HG02798 (cell line): ENCODE results near the gene DUSP2.

Experiments used
- ATAC-seq: cut with Tn5 transposase; IDR thresholded peaks from one replicate; pipeline ENCODE4 v1.9.1; 2021; ENCODE audit warnings: mild to moderate bottlenecking; ENCODE audit not compliant: unreplicated experiment, poor library complexity

DUSP2 gene

DNA sequence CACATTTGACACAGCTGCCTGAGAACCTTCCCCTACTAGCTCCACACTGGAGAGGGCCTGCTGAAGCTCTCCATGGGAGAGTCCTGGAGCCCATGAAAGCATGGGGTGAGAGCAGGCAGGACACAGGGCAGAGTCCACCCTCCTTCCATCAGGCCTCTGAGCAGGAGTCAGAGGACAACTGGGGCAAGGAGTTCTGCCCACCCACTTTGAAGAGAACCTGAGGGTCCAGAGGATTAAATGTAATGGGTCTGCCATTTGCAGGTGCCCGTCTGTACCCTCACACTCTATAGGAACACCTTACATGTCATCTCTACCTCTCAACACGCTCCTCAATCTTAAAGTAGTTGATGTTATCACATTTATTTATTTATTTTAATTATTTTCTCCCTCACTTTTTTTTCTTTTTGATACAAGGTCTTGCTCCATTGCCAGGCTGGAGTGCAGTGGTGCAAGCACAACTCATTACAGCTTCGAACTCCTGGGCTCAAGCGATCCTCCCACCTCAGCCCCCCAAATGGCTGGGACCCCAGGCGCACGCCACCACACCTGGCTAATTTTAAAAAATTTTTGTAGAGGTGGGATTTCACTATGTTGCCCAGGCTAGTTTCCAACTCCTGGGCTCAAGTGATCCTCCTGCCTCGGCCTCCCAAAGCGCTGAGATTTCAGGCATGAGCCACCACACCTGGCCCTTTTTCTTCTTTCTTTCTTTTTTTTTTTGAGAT lies 39.1 kb downstream of the DUSP2 start:
- ATAC-seq = no peak

DNA sequence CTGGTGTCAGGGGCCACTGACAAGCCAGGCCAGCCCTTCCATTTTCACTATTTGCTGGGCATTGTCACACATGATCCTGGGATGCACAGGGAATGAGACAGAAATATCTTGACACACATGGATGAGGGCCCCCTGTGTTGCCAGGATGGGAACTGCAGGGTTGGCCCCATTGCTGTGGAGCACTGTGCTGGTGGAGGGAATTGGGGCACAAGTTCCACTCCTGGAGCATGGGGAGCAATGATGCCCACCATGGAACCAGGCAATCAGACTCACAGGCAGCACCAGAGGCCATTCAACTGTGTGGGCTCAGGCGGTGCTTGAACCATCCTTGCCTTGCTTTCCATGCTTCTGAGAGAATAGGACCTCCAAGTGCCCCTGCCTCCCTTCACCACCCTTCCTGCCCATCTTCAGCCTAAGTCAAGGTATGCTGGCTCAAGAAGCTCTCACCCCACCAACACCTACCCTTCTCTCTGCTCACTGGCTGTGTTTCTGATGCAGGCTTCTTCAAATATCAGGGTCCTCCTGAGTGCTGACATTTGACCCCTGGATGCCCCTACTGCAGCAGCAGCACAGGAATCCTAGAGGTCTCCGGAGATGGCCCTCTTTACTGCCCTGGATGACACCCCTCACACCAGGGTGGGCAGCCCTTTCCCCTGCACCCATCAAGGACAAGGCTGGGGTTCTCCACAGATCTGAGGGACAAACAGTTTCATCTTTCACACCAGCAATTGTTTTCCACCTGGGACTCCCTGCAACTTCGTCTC lies 39.9 kb downstream of the DUSP2 start:
- ATAC-seq = no peak

DNA sequence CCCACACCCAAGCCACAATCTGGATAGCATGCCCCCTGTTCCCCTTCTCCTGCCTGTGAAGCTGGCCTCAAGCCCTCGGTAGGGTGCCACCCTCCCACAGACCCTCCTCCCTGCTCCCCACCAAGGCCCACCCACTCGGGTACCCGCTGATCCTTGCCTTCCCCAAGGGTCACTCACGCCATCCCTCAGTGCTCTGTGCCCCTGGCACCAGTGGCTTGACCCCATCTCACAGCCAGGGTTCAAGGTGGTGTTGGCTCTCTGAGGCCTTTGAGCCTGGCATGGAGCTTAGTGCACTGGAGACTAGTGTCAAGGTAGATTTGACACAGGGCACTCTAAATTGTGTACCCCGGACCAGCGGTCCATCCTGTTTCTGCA lies 40.8 kb downstream of the DUSP2 start:
- ATAC-seq = no peak

DNA sequence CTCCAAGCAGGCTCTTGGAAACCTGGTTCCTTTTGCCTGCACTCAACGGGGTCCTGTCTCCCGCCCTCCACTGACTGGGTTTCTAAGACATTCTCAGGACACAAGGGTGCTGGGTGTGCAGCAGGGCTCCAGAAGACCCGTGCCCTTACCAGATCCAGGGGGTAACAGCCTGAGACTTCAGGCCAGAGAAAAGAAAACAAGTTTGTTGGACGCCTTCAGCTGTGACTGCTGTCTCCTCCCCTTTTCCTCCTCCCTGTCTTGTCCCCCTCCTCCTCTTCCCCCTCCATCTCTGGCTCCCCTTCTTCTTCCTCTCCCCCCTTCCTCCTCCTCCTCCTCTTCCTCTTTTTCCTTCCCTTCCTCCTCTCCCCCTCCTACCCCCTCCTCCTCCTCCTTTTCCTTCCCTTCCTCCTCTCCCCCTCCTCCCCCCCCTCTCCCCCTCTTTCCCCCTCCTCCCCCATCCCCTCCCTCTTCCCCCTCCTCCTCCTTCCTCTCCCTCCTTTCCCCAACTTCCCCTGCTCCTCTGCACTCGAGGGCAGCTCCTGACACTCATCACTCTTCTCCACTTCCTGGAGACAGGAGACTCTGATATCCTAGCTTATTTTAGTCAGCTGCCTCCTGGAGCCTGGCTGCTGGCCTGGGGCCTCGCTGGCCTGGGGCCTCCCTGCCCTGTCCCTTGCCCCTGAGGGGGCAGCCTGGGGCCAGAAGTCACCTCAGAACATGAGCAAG lies 41.3 kb downstream of the DUSP2 start:
- ATAC-seq = no peak

DNA sequence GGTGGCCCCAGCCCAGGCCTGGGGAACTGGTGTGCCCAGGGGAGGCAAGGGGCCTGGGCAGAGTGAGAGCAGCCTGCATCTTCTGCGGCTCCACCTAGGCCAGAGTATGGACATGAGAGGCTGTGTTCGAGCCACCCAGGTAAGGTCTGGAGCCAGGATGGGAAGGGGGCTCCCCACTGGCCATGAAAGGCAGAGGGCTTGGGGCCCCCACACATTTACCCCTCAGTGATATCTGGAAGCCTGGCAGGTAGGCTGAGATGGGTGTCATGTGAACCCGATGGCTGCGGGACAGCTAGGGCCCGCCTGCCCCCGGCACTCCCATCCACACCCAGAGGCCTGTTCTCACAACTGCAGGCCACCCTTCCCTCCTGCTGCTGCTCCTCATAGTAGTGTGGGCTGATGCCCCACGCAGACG lies 42.0 kb downstream of the DUSP2 start:
- no peak for ATAC-seq

DNA sequence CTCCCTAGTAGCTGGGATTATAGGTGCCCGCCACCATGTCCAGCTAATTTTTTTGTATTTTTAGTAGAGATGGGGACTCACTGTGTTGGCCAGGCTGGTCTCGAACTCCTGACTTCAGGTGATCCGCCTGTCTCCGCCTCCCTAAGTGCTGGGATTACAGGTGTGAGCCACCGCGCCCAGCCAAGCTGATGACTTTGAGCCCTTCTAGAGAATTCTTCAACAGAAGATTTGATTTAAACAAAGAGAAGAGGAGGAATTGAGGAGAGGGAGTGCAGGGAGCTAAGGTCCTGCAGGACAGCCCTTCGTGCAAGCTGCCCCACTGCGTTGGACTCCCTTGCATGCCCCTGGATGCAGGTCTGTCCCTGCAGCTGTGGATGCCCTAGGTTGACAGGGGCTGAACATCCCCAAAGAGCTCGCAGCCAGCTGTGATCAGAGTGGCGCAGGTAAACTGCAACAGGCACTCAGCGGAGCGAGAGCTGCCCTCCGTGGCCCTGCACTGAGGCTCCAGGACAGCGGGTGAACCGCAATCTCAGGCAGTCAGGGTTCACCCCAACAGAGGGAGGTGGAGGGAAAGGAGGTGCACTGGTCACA lies 42.5 kb downstream of the DUSP2 start:
- no peak for ATAC-seq

DNA sequence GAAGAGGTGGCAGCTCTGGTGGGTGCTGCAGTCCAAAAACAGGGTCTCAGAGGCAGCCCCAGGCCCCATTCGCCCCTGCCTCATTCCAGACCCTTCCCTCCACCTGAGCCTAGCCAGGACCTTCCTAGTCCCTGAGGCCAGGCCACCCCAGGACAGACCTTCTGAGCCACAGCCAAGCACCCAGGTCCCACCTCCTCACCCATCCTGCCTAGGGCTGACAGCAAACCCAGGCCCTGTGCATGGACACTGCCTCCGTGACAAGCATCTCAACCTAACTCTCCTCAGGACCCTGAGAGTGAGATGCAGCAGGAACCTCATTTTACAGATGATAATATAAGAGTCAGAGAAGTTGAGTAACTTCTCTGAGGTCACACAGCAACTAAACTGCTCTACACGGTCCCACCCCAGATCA lies 44.3 kb downstream of the DUSP2 start:
- ATAC-seq = no peak

DNA sequence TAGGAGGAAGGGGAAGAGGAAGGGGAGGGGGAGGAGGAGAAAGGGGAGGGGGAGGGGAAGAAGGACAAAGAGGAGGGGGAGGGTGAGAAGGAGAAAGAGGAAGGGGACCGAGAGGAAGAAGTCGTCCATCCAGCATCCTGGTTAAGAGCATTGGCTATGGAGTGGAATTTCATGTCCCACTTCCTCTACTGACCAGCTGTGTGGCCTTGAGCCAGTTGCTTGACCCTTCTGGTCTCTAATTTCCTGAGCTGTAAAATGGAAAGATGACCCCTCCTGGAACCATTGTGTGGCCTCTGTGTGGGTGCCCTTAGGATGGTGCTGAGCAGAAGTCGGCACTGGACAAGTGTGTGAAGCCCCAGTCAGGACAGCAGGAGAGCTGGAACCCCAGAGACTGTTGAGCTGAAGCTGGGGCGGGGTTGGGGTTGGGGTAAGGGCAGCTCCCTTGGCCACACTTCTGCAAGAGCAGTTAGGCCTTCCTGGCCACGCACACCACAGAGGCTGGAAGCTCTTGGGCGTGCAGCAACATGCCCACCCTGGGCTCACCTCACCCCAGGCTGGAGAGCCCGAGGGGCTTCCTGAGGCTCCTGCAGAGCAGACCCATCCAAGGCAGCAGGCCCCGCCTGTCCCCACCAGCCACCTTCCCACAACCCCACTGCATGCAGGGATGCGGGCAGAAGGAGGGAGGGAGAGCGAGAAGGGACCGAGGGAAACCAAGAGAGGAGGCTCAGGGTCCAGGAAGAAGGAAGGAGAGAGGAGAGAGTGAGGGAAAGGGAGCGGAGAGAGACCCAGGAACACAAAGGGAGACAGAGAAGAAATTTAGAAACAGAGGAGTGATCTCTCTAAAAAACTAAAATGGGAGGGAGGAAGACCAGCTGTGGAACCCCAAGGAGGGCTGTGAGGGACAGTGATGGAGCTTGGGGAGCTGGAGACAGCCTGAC lies 45.1 kb downstream of the DUSP2 start:
- ATAC-seq = no peak

DNA sequence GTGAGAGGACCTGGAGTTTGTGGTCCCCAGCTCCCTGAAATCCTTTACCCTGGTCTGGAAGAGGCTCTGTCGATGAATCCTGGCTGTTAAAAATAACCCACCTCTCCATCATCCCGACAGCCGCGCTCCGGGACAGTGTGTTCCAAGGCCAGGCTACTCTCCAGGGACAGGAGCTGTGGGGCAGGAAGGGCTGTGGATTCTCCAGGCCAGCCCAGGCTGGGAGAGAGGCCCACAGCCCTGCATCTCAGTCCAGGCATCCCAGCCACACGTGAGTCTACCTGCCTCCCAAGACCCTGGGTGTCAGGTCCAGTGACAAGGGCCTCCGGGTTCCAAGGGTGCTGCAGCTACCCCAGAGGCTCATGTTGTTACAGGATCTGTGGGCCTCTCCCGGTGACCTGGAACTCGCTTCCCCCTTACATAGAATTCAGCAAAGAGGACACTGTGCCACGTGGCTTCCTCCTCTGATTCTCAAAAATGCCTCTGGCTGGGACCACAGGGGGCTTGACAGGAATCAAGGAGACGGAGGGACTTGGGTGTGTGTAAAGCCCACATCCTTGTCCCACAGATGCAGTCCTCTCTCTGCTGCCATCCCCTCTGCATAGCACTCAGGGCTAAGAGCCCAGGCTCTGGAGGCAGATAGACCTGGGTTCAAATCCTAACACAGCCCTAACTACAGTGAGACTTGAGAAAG lies 46.2 kb downstream of the DUSP2 start:
- ATAC-seq = no peak

DNA sequence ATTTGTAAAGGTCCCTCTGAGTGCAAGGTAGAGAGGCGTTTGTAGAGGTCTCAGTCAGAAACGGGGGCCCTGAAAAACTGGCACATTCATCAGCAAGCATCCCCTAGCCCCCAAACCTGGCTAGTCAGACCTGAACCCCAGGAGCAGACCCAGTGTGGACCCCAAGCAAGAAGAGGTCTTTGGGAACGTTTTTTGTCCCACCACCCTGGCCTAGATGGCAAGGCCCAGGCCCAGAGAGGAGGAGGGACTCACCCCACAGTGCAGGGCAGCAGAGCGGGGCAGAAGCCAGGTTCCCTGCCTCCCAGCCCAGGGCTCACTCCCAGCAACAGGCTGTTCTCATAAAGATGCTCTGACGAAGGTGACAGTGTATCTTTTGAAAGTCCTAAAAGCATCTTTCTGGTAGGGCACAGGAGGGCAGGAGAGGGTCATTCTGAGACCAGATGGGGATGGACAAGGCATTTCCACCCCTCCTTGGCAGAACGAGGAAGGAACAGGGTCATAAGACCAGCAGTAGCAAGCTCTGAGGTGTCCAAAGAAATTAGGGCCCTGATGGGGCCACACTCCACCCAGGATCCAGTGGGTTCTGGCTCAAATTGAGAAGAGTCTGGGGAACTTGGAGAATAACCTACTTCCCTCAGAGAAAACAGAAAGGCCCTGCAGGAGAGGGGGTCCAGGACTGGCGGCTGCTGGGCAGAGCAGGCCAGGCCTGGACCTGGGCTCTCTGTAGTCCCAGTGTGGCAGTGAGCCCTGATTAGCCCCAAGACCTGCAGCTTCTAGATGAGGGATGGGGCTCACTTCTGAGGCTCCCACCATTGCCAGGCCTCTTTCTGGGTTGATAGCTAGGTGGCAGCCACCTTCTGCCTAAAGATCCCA lies 47.1 kb downstream of the DUSP2 start:
- ATAC-seq = no peak

DNA sequence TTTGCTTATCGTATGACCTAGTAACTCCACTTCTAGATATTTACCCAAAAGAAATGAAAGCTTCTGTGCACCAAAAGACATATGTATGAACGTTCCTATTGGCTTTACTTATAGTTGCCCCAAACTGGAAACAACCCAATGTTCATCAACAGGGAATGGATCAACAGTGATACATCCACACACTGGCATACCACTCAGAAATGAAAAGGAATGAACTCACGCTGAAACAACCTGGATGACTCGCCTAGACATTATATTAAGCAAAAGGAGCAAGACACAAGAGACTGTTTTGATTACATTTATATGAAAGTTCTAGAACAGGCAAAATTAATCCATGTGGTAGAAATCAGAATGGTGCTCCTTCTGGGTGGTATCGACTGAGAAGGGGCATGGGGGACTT lies 47.8 kb downstream of the DUSP2 start:
- ATAC-seq = no peak

DNA sequence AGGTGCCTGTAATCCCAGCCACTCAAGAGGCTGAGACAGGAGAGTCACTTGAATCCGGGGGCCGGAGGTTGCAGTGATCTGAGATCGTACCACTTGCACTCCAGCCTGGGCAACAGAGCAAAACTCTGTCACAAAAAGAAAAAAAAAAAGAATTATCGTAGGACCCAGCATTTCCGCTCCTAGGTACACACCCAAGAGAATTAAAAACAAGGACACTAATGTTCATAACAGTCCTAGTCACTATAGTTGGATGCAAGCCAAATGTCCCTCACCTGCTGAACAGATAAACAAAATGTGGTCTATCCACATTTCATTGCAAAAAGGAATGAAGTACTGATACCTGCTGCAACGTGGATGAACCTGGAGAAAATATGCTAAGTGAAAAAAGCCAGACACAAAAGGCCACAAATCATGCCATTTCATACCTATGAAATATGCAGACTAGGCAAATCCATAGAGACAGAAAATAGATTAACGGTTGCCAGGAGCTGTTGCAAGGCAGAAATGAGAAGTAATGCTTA lies 50.1 kb downstream of the DUSP2 start:
- ATAC-seq = no peak

DNA sequence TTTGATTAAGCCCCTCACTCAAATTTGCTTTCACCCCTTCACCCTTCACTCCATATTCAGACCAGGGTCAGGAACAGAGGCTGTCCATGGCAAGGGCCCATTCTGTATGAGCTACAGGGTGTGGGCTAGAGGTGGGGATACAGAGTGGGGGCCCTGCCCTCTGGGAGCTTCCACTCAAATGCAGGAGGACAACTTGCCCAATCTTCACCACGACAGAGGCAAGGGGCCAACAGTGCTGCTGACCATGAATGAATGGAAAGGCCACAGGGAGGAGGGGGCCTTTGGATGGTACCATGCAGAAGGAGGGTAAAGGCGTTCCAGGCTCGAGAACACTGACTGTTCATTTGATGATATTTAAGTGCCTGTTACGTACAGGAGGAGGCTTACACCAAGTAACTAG lies 51.7 kb downstream of the DUSP2 start:
- no peak for ATAC-seq
